NCI-H748 (cell line): ENCODE results near the gene ABCC5.

ENCODE experiments used
- DNase-seq: peaks from one replicate; lab custom pipeline; 2025; ENCODE audit not compliant: unreplicated experiment; lab: John Stamatoyannopoulos, UW

Gene ABCC5

GRCh38 chr3:183927059-183927458 lies 90.6 kb downstream of the ABCC5 start:
- DNase-seq: no peak

- no peak for DNase-seq
Measured at GRCh38 chr3:183924956-183925355, 92.7 kb downstream of the ABCC5 start.

GRCh38 chr3:183924543-183924942 lies 93.1 kb downstream of the ABCC5 start:
- no peak for DNase-seq

- no peak for DNase-seq
Measured at GRCh38 chr3:183922421-183922820, 95.3 kb downstream of the ABCC5 start.

- DNase-seq: no peak
Measured at GRCh38 chr3:183921096-183921495, 96.6 kb downstream of the ABCC5 start.

- DNase-seq: no peak
Measured at GRCh38 chr3:183920416-183920815, 97.3 kb downstream of the ABCC5 start.

GRCh38 chr3:183918178-183918577 lies 99.5 kb downstream of the ABCC5 start:
- no peak for DNase-seq

GRCh38 chr3:183917776-183918175 lies 99.9 kb downstream of the ABCC5 start:
- DNase-seq: no peak

GRCh38 chr3:183914856-183915255 lies 102.8 kb downstream of the ABCC5 start:
- no peak for DNase-seq

- no peak for DNase-seq
Measured at GRCh38 chr3:183913580-183913920, 104.1 kb downstream of the ABCC5 start.

GRCh38 chr3:183912895-183913579 lies 104.6 kb downstream of the ABCC5 start:
- DNase-seq: no peak

- DNase-seq: no peak
Measured at GRCh38 chr3:183911763-183912506, 105.7 kb downstream of the ABCC5 start.

GRCh38 chr3:183911087-183911486 lies 106.6 kb downstream of the ABCC5 start:
- no peak for DNase-seq

GRCh38 chr3:183909030-183909600 lies 108.6 kb downstream of the ABCC5 start:
- no peak for DNase-seq

- peak; percentile 7 for DNase-seq
Measured at GRCh38 chr3:183907911-183908331, 109.8 kb downstream of the ABCC5 start.

- DNase-seq: no peak
Measured at GRCh38 chr3:183907176-183907575, 110.5 kb downstream of the ABCC5 start.

GRCh38 chr3:183906234-183906921 lies 111.3 kb downstream of the ABCC5 start:
- DNase-seq: no peak

- DNase-seq: no peak
Measured at GRCh38 chr3:183904833-183905780, 112.6 kb downstream of the ABCC5 start.

GRCh38 chr3:183898028-183898431 lies 119.7 kb downstream of the ABCC5 start:
- DNase-seq: peak; percentile 14

GRCh38 chr3:183897606-183898005 lies 120.1 kb downstream of the ABCC5 start:
- DNase-seq: no peak

- no peak for DNase-seq
Measured at GRCh38 chr3:183896610-183897009, 121.1 kb downstream of the ABCC5 start.
